OCI-LY3 (cell line): ENCODE data around the gene EPHB1.

Experiments
- CTCF ChIP-seq: fragments of 200-600, 300-600 bp; sonication (generic); IDR thresholded peaks from 2 replicates; pipeline ENCODE4 v1.5.1; 2014; ENCODE audit warnings: antibody characterized with exemption, low read length, low read depth
- EZH2phosphoT487 ChIP-seq: fragments of 200-600 bp; shearing (Covaris generic); IDR thresholded peaks from 2 replicates; pipeline ENCODE4 v1.6.1; 2018; ENCODE audit warnings: antibody characterized with exemption, mixed run types, low read depth

GRCh38 chr3:134944429-134944828 is 149.4 kb downstream of the EPHB1 start:
- TF ChIP-seq CTCF (no peak), EZH2phosphoT487 (no peak)
